ENCODE results near the gene COL27A1.

The COL27A1 gene

DNA sequence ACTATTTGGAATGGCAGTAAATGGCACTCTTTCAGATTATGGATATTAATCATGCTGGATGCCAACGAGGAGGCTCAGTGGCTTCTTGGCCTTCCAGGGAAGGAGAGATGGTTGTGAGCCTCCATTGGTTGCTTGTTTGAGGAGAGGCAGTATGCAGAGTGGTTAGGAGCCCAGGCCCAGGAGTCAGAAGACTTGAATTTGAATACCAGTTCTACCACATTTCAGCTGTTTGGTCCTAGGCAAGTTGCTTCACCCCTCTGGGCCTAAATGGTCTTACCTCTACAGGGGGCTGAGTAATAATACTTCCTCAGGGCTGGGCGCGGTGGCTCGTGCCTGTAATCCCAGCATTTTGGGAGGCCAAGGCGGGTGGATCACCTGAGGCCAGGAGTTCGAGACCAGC lies 52.5 kb downstream of the COL27A1 start:
- DNase-seq = no peak

DNA sequence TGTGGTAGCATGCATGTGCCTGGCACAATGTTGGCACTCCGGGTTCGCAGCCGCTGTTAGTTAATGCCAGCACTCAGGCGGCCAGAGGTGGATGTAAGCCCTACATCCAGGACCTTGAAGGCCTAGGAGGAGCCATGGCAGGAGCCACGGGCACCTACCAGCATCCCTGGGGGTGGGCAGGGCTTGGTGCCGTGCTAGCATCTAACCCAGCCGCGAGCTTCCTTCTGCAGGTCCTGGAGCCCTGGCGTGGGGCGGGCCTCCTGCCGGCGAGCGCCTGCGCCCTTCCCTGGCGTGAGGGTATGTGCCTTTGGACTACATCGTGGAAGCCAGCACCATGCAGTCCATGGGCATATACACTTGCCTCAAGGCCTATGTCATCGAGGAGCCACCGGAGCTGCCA lies 53.8 kb downstream of the COL27A1 start:
- DNase-seq = no peak

DNA sequence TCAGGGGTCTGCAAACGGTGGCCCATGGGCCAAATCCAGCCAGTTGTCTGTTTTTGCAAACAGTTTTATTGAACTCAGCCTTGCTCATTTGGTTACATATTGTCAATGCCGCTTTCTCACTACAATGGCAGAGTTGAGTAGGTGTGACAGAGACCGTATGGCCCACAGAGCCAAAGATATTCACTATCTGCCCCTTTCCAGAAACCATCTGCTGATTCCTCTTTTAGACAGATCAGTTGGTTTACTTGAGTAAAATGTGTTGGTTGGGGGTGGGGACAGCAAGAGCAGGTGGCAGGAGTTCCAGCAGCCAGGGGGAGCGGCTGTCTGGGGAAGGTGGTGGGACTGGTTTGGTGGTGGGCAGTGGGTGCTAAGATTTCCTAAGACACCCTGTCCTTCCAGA lies 54.8 kb downstream of the COL27A1 start:
- DNase-seq = no peak

DNA sequence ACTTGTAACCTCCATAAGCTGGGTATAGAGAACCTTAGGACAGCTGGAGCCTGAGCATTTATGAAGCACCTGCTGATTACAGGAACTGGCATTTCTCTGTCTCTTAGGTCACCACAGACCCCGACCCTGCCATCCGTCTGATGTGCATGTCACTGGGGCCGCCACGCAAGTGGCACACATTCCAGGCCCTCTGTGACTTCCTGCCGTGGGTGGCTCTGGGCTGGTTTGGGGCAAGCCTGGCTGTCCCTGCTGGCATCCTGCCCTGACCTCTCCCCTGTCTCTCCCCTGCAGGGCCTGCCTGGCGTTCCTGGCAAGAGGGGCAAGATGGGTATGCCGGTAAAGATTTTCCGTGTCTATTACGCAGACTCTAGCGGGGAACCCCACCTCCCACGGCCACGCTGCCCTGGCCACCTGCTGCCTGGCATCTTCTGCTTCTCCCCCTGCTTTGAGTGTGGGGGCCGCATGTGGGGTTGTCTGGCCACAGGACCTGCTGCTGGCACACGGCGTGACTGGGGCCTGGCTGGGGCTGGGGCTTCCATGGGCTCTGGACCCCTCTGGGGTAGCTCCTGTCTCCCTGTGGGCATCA lies 55.4 kb downstream of the COL27A1 start:
- no peak for DNase-seq

DNA sequence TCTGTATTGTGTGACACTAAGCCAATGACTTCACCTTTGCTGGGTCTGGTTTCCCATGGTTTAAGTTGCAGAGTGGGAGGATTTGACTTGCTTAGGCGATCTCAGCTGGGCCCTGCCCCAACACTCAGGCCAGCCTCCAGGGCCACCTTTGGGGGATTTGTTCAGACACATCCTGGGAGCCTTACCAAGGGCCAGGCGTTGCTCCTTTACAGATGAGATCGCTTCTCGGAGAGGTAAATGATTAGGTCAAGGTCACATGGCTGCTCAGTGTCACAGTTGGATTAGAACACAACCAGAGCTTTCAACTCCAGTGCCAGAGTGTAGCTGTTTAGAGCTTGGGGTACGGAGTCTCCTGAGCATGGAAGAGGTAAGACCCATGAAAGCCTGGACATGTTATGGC lies 57.5 kb downstream of the COL27A1 start:
- no peak for DNase-seq

DNA sequence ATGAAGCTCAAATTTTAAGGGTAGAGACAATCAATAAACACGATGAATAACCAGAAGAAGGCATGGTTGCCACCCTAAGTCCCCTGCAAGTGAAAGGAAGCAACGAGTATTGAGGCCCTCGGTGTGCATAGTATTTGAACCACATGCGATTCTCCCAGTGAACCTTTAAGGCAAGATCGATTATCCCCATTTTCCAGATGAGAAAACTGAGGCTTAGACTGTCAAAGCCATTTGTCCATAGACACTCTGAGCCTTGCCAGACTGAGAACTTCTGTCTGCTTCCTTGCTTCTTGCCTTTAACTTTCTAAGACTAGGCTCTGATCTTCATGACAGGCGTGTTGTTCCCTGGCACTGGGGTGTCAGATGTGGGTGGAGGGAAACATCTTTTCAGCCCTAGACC lies 58.2 kb downstream of the COL27A1 start:
- no peak for DNase-seq

DNA sequence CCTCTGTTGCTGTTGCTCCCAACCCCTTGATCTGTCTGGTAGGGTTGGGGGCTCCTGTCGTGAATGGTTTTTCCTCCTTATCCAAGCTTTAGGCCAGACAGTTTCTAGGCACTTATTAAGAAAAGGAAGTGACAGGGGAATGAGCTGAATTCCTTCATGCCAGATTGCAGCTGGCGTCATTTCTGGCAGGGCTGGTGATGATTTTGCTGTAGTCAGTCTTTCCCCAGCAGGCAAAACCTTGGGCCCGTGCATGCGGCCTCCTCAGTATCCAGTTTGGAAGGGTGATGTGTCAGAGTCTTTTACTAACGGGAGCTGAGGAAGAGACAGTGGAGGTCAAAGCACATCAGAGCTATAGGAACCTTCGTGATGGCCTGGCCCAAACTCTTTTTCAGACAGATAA lies 58.8 kb downstream of the COL27A1 start:
- DNase-seq = peak; percentile 73

DNA sequence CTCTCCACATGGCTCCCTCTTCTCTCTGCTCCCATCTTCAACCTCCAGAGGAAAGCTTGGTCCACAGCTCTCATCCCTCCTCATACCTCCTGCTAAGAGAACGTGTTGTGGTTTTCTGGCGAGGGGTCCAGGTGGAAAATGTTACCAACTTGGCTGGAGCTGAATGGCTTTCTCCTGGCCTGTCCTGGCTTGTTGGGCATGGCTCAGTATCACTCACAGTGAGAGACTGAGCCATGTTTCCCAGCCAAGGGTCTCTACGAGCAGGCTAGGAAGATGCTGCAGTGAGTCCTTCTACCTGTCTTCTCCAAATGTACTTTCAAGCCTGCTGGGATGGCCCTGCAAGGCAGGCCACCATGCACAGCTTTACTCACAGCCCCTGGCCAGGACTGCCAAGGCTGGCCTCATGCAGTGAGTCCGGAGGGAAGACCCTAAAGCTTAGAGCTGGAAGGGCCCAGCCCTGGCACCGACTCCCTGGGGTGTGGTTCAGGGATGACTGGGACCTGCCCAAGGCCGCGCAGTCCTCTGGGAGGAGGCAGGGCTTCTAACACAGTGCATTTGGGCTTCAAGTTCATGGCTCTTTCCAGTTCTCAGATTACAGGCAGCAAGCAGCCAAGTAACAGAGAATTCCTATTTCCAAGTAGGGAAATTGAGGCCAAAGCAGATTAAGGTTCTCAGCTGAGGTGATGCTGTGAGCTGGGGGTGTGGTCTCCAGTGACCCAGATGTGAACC lies 59.5 kb downstream of the COL27A1 start:
- no peak for DNase-seq

DNA sequence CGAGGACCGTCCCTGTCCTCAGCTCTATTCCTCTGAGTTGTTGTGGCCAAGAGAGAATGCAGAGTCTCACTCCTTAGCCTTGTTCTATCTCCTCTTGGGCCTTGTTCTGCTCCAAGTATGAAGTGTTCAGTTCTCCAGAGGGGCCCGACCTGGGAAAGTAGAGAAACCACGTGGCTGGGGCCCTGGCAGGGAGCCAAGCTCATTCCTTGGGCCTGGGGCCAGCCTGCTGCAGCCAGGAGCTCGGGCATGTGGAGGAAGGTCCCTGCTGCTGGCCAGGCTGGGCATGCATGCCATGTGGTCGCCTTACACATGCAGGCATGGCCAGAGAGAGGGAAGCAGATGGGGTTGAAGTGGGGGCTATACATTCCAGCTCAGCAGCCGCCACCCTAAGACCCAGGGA lies 60.7 kb downstream of the COL27A1 start:
- peak; percentile 64 for DNase-seq

DNA sequence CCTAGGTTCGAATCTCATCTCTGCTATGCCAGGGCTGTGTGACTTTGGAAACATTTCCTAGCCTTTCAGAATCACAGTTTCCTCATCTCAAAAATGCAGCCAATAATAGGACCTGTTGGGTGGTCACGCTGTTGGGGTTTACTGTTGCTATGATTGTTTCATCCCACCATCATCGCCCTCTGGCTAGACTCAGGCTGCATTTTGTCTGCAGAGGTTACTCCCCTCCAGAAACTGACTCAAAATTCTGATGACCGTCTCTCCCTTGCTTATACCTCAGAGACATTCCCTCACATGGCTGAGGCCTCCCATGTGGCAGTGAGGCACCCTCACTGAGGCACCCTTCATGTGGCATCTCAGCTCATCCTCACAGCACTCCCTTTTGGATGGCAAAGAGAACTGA lies 61.6 kb downstream of the COL27A1 start:
- no peak for DNase-seq

DNA sequence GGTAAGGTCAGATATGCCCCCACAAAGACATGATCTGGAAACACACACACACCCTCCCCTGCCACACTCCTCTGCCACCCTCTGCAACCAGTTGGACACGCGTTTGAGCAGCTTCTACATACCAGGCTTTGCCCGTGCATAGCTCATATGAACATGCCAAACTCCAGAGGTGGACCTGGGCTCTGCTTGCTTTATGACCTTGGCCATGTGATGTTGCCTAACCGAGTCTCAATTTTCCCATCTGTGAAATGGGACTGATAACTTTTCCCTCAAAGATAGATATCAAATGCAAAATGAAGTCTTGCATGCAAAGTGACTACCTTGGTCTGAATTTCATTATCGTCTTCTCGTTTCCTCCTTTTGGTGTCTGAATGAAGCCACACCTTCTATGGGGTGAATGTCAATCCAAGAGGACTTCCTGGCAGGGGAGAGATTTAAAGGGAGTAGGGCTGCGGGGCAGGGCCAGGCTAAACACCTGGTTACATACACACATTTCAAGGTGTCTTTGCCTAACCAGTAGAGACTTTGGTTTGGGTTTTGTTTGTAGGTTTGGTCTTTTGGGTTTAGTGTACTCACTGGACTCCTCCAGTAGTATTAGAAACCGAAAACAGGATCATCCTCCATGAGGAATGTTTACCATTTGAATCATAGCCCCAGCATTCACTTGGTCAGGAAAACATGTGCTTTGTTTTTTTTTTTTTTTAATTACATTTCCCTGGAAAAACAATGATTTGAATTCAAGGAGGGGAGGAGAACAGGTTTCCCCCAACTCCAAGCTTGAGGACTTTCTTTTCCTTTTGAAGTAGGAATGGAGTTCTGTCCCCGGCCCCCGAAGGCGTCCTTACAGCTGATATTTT lies 63.2 kb downstream of the COL27A1 start:
- DNase-seq = peak; percentile 47

DNA sequence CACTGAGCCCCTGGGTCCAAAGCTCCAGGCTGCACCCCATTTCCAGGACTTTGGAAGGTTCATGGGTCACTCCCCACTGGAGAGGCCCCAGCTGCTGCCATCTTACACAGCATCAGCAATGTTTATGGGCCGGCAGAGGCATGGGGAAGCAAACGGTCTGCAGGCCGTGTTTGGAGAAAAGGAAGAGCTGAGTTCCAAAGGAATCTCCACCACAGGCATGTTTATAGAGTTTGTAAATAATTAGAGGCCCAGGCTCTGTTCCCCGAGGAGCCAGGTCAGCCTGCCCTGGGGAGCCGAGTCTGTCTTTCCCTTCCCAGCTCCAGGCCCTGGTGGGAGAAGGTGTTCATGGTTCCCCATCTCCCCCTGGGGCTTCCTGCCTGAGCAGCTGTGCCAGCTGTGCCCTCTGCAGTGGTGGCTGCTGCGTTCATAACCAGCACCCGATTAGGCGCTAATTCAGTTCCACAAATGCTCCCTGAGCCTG lies 64.8 kb downstream of the COL27A1 start:
- DNase-seq = no peak

DNA sequence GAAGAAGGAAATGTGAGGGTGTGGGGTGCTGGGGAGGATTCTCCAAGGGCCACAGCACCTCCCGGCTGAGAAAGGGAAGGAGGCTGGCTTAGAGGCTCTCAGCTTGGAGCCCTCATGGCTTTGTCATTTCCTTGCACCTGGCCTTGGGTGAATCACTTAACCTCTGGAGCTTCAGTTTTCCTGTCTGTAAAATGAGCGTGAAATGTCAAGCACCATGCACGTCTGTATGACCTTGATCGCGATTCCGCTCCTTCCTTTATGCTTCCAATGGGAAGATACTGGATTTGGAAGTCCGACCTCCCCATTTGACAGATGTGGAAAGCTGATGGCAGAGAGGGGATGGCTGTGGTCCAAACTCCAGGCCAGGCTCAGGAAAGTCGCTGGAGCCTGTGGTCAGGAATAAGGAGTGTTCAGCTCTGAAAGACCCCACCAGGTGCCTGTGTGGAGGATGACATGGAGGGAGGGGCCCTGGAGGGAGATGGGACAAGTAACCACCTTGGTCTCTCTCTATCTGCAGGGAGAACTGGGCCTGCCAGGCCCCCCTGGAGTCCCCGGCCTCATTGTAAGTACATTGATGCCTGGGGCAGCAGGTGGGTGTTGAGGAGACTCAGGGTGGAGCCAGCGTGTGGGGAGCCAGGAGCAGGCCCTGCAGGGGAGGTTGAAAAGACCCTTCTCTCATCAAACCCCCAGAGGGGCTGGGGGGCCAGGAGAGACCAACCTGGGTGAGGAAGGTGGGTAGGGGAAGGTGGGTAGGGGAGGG lies 66.5 kb downstream of the COL27A1 start:
- no peak for DNase-seq

DNA sequence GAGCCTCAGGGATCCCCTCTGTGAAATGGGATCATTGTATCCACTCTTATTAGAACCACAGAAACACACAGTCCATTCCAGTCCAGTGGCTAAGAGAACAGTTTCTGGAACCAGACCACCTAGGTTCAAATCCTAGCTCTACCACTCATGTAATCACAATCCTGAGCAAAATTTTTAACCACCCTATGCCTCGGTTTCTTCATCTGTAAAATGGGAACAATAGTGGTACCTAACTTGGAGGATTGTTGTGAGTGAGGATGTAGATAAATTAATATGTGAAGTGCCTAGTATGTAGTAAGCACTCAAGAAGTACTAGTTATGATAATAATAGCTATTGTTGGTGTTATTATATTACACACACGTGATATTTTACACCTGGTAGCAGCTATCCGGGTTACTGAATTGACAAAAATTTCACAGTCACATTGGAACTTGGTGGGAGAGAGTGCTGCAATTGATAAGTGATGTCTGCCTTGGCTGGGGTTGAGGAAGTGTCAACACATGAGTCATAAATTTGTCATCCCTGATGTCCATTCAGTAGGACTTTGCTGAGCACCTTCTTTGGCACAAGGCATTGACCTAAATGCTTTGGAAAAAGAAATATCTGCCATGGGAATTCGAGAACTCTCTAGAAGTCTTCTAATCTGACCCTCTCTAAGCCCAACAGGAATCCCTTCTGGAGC lies 68.4 kb downstream of the COL27A1 start:
- DNase-seq = peak; percentile 74

DNA sequence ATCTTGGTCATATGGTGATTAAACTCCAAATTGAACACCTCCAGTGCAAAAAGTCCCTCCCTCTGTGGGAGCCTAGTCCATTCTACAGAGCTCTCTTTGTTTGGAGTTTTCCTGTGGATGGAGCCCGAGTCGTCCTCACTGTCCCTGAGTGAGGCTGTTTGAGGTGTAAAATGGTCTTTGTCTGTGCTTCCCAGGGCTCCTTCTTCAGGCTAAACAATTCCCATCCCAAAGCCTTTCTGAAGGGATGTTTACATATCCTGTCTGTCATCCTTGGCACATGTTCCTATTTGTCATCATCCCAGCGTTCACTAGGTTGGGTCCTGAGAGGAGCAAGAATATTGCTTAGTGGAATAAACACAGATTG lies 68.9 kb downstream of the COL27A1 start:
- DNase-seq = peak; percentile 79

DNA sequence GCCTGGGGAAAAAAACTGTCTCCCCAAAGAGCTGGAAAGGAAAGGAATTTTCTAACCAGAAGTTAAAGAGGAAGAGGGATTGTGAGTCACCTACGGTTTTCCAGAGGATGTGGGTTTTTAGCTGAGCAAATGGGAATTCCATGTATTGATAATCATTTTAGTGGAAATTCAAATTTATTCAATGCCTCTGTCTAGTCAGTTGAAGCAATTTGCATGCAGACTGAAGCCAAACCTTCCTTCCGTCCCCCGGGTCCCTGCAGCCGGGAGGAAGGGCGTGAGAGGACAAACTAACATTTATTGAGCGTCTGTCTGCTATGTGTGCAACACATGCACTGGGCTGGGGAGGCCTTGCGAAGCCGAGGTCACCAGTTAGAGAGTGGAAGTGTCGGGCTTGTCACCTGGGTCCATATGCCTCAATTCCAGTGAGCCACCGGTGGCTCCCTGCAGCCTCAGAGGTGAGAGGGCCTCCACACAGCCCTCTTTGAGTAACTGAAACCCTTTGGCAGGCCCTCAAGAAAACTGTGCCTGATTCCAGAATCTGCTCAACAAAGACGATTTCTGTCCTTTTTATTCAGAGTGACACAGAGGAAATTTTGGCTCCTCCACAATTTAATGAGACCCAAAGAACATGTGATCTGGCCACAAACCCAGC lies 70.3 kb downstream of the COL27A1 start:
- DNase-seq = peak; percentile 61

DNA sequence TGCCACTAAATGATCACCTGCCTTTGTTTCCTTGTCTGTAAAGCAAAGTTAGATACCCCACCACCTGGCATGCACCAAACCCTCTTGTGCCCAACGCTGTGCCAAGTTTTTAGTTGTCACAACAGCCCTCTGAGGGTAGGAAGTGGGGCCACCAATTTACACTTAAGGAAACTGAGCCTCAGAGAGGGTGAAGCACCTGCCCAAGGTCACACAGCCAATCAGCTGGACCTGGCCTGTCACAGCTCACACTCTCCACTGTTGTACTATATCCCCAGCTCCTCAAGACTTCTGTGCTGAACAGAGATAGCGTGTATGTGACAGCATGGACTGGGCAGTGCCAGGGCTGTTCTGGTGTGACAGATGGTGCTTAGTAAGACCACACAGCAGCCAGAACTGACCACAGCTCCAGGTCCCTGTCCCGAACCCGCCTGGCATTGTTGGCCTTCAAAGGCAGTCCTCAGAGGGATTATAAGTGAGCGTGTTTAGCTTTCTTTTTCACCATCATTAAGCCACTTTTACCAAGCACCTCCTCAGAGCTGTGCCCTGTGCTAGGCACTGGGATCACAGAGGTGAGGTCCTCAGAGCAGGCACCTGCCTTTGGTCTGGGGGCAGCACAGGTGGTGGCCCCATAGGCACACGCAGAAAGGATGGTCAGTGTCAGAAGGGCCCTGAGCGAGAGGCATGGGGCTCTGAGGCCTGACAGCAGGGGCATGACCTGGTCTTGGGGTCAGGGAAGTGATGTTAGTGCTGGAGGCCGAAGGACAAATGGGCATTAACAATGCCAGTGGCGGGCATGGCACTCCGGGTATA lies 71.1 kb downstream of the COL27A1 start:
- DNase-seq = no peak

DNA sequence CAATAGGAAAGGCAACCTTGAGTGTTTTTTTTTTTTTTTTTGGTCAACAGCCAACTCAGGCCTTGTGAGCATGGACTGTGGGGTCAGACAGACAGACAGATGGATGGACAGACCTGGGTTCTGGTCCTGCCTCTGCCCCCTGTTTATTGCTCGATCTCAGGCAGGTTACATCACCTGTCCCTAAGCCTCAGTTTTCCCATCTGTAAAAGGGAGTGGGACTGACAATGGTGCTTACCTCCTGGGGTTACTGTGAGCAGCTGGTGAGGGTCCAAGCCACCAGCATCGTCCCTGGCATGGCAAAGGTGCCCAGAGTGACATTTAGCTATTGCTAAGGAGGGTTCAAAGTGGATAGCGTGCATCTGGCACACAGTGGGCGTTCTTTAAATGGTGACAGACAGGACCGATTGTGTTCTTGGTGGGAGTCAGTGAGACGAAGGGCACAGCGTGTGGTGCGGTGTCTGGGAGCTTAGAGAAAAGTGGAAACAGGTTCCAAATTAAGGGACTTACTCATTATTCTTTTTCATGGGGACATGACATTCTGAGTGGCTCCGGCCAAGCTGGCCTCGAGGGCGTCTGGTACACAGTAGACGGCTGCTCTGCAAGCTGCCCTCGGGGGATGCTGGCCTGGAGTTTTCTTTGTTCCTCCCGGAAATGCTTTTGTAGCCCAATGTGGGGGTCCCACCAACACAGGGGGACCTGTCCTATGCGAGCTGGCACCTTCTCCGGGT lies 72.1 kb downstream of the COL27A1 start:
- no peak for DNase-seq

DNA sequence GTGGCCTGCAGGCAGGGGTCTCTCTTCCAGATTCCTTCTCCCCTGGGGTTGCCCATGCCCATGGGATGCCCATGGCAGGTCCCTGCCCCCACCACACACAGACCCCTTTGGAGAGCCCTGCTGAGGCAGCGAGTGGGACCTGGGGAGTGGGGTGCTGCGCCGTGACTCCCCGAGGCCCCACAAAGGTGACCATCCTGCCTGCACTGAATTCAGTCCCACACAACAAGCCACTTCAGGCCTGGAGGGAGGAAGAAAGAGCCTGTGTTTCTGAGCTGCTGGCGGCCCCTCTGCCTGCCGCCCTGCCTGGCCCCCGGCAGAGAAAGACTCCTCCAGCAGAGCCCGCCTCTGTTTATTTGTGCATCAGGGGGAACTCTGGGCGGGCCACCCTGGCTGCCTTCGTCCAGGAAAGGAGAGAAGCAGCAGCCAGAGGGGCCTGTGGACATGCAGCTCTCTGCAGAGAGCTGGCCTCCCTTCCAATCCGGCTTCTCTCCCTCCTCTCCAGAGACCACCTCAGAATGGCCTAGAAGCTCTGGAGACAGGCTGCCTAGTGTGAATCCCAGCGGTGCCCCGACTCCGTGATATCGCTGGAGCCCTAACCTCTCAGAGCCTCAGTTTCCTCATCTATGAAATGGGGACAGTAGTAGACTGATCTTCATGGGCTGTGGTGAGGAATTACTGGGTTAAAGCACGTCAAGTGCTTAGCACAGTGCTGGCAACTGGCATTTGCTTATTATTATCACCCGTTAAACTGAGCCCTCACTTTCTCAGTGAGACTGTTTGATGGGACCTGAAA lies 72.9 kb downstream of the COL27A1 start:
- DNase-seq = no peak

Measured in fibroblast of skin of scalp (primary cell).